ENCODE data around the gene RAP2A.

DNA sequence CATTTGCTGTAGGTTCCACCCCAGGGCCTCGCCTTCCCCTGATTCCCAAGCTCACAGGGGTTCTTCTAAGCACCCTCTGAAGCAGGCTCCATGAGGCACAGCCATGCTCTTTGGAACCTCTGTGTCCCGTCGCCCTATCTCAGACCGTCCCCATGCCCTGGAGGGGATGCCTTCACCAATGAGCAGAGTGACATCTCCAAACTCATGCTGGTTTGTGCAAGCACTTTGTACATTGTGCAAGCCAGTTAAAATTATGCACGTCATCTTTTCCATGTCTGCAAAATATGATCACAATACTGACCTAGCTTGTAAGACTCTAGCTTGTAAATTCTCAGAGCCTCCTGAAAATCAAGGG lies 46.5 kb upstream of the RAP2A start:
- TF ChIP-seq, protein P1, sequence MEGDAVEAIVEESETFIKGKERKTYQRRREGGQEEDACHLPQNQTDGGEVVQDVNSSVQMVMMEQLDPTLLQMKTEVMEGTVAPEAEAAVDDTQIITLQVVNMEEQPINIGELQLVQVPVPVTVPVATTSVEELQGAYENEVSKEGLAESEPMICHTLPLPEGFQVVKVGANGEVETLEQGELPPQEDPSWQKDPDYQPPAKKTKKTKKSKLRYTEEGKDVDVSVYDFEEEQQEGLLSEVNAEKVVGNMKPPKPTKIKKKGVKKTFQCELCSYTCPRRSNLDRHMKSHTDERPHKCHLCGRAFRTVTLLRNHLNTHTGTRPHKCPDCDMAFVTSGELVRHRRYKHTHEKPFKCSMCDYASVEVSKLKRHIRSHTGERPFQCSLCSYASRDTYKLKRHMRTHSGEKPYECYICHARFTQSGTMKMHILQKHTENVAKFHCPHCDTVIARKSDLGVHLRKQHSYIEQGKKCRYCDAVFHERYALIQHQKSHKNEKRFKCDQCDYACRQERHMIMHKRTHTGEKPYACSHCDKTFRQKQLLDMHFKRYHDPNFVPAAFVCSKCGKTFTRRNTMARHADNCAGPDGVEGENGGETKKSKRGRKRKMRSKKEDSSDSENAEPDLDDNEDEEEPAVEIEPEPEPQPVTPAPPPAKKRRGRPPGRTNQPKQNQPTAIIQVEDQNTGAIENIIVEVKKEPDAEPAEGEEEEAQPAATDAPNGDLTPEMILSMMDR (IDR thresholded peaks at IDR 0.05) = no peak
- TF ChIP-seq POLR2A (IDR thresholded peaks at IDR 0.05) (no peak), POLR2AphosphoS5 (IDR thresholded peaks at IDR 0.05; ENCODE audit: insufficient read depth in 1 of 2, low read depth in 1 of 2) (no peak)
